ENCODE results near the gene PODNL1.
A peak's percentile ranks its signal among the peaks of the same experiment; 100 is the strongest.
"Not testable (repeated sequence)": the region's sequence is repeated elsewhere in the genome, so short reads cannot be mapped to it uniquely, and the experiment has no call there.

The PODNL1 gene

DNA sequence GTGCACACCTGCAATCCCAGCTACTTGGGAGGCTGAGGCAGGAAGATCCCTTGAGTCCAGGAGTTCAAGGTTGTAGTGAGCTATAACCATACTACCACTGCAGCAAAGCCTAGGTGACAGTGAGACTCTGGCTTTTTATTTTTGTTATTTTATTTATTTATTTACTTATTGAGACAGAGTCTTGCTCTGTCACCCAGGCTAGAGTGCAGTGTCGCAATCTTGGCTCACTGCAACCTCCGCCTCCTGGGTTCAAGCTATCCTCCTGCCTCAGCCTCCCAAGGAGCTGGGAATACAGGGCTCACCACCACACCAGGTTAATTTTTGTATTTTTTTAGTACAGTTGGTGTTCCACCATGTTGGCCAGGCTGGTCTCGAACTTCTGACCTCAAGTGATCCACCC lies 35.3 kb upstream of the PODNL1 start:
- not testable (repeated sequence) for DNase-seq (ENCODE audit: low spot score)

DNA sequence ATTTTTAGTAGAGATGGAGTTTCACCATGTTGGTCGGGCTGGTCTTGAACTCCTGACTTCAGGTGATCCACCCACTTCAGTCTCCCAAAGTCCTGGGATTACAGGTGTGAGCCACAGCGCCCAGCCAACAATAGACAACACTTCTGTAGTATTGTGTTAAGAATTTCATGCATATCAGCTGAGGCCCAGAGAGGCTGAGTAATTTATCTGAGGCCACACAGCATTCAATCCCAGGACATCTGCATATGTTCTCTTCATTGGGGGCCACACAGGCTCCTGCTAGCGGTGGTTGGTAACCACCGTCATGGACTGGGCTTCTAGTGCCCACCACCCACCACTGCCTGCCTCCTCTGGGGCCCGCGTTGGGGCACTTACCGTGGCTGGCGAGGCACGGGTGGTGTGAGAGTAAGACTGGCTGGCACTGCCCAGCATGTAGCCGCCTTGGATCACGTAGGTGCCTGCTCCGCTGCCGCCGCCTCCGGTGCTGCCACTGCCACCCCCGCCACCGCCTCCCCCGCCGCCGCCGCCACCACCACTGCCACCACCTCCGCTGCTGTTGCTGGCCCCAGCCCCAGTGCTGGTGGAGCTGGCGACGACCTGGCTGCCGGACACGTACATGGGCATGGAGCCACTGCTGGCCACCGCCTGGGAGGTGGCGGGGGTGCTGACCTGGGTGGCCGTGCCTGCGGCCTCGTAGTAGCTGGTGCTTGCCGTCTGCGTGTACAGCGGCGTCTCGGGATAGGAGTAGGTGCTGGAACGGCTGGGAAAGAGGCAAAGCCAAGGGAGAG lies 34.3 kb upstream of the PODNL1 start:
- no peak for DNase-seq (ENCODE audit: low spot score)

DNA sequence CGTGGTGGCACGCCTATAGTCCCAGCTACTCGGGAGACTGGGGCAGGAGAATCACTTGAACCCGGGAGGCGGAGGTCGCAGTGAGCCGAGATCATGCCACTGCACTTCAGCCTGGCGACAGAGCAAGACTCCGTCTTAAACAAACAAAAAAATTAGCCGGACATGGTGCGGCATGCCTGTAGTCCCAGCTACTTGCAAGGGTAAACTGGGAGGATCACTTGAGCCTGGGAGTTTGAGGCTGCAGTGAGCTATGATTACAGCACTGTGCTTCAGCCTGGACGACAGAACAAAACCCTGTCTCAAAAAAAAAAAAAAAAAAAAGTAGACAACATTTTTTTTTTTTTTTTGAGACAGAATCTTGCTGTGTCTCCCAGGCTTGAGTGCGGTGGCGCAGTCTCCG lies 33.7 kb upstream of the PODNL1 start:
- not testable (repeated sequence) for DNase-seq (ENCODE audit: low spot score)

DNA sequence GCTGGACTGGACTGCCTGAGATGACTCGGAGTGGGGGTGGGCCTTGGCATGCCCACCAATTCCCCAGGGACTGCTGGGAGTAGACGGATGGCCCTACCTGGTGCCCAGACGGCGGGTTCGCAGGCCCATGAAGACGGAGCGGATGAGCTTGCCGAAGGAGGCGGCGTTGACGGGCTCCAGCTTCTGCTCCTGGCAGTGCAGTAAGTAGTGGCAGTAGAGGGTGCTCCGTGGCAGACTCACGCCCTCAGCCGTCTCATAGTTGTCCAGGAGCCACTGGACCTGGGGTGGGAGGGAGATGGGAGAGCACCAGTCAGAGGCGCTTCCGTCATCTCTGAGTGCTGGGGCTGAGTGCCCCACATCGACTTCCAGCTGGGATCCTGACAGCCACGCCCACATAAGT lies 31.7 kb upstream of the PODNL1 start:
- no peak for DNase-seq (ENCODE audit: low spot score)

DNA sequence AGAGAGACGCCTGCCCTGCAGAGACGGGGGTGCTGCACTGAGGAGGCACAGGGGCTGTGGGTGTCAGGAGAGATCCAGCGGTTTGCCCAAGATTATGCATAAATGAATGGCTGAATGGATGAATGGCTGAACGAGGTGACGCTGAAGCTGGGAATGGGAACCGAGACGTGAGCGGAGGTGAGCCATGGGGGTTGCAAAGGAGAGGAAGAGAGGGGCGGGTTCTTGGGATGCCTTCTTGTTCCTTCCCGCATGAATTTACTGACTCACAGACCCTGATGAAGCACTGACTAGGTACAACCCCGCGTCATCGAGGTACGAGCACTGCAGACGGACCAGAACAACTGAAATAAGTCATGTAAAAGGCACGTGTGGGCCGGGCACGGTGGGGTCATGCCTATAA lies 30.8 kb upstream of the PODNL1 start:
- no peak for DNase-seq (ENCODE audit: low spot score)

DNA sequence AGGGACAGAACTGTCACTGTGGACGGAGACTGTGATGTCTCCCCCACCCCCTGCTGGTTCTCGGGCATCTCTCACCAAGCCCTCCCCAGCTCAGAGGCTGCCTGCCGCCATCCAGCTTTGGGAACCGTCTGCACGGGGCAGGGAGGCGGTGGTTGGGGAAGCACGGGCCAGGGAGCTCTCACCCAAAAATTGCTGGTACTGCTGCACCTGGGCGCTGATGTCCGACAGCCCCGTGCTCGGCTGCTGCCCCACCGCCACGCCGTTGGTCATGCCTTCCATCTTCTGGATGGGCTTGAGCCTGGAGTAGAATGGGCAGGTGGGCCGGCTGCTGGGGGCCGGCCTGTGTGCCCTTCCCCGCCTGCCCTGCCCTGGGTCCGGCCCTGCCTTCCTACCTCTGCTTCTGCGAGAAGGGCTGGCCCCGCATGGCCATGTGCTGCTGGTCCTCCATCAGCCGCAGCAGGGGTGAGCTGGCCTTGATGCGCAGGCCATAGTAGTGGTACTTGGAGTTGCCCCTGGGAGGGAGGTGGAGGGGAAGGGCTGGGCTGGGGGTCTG lies 30.2 kb upstream of the PODNL1 start:
- no peak for DNase-seq (ENCODE audit: low spot score)

DNA sequence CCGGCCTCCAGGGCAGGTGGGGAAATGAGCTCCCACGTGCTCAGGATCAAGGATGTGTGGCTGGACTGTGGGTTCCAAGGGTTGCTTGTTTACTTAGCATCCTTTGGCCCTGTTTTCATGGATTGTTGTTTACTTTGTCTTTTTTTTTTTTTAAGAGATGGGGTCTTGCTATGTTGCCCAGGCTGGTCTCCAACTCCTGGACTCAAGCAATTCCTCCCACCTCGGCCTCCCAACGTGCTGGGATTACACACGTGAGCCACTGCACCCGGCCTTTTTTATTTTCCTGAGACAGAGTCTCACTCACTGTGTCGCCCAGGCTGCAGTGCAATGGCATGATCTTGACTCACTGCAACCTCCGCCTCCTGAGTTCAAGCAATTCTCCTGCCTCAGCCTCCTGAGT lies 29.0 kb upstream of the PODNL1 start:
- DNase-seq (ENCODE audit: low spot score) = not testable (repeated sequence)

DNA sequence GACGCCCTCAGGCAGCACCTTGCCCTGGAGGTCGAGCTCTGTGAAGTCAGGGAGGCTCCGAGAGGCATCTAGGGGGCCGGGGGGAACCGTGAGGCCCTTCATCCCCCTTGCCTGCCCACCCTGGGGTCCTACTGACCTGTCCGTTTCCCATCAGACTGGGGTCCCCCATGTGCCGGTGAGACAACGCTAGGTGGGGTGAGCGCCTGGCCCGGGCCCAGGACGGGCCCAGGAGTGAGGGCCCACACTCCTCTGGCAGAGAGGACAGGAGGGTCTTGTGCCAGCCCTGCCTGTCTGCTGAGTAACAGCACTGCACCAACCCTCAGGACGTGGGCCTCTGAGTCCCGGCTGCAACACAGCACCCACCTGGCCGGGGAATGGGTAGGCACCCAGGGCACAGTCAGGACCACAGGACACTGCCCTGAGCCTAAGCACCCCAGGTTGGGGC lies 28.5 kb upstream of the PODNL1 start:
- DNase-seq (ENCODE audit: low spot score) = no peak

DNA sequence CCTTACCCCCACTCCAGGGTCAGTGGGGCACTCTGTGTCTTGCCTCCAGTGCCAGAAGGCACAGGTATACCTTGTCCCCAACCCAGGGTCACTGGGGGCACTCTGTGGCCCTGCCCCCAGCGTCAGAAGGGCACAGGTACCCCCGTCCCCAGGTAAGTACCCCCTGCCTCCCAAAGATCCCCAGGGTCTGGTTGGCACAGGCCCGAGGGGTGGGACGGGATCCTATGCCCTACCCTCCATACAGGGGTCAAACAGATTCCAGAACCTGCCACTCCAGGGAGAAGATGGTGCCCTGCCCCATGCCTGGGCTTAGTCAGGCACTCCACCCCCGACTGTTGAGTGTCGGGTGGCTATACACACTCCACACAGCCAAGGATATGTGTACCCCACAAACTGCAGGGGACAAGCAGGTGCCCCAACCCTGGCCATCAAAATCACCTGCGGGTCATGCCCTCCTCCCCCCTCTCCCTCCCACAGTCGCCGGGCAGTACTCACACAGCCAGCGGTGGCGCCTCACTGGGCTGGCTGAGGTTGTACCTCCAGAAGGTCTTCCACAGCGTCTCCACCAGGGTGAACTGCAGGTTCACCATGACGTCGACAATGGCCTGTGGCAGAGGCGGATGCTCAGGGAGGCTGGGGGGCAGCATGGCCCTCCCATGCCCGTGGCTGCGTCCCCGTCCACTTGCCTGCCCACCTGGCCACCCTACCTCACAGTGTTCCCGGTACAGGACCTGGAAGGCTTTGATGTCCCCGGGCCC lies 27.9 kb upstream of the PODNL1 start:
- no peak for DNase-seq (ENCODE audit: low spot score)

DNA sequence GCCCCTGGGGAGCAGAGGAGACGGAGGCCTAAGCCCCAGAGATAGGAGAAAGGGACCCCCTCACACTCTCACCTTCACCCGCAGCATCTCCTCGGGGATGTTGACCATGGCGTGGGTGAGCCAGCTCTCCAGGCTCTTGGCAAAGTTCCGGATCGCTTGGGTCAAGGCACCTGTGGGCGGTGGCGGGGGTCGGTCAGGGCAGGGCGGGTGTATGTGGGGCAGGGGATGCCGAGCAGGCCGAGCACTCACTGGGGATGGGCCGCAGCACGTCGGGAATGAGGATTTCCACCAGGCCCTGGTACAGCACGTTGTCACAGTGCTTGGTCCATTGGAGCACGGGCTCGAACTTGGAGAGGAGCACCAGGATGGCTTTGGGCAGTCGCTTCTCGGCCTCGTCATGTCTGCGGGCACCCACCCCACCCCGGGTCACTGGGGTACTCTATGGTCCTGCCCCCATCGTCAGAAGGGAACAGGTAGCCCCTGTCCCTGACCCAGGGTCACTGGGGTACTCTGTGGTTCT lies 27.2 kb upstream of the PODNL1 start:
- DNase-seq (ENCODE audit: low spot score) = no peak

DNA sequence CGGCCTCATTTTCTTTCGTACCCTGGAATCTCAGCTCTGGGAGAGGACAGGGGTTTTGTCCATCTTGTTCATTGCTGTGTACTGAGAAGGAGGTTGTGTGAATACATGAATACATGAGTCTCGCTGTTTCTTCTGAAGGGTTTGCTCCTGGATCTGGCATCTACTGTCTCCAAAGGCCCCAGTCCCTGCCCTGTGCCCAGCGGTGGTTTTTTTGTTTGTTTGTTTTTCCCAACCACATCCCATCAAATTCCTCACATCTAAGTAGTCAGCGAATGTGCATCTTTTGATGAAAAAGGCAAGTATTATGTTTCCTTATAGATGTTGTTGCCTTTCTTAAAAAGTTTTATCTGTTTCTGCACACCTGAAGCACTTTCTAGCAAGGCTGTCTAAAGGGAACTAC lies 26.6 kb upstream of the PODNL1 start:
- DNase-seq (ENCODE audit: low spot score) = peak; percentile 70

DNA sequence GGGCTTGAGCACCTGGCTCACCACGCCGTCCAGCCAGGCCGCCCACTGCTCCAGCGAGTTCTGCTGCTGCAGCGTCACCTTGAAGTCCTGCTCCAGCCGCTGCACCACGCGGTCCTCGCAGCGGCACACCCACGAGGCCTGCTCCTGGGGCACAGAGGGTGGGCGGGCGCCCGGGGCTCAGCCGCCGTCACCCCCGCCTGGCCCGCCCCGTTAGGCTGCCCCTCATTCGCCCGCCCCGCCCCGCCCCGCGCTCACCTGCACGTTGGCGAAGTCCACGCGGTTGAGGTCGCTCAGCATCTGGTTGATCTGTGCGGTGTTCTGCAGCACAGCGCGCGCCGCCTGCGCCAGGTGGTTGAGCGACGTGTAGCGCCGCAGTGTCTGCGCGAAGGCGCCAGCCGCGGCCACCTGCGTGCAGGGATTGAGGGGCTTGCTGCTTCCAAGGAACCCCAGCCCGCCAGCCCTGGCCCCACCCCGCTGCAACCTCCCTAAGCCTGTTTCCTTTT lies 25.4 kb upstream of the PODNL1 start:
- no peak for DNase-seq (ENCODE audit: low spot score)

DNA sequence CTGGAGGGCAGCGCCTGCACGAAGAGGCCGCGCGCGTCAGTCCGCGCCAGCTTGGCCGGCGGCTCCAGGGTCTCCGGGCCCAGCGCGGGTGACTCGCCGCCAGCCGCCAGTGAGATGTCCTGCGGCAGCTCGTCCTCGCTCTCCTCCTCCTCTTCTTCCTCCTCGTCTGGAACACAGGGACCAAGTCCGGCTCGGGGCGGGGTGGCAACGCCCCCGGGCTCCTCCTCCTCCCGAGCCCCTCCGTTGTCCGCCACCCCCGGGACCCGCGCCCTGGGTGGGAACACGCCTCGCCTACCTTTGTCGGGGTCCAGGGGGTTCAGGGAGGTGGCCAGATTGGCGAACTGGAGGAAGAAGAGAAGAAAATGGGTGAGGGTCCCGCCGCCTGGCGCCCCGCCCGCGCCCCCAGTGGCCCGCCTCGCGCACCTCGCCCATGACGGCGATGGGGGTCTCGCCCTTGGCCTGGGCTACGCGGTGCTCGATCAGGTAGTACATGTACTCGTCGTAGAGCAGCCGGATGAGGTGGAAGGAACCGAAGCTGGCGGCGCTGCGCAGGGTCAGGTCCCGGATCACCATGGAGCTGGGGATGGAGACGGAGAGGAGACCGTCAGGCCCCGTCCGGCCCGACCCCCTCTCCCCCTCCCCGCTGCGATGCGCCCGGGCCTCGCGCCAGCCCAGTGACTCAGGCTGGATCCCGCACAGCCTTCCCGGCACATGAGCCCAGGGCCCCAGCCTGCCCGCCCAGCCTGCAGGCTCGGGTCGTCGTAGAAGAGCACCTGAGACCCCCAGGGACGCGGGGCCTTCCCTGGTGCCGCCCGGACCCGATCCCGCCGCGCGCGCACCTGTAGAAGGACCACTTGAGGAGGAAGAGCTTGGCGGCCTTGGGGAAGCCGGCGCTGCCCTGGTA lies 24.7 kb upstream of the PODNL1 start:
- DNase-seq (ENCODE audit: low spot score) = peak; percentile 76

DNA sequence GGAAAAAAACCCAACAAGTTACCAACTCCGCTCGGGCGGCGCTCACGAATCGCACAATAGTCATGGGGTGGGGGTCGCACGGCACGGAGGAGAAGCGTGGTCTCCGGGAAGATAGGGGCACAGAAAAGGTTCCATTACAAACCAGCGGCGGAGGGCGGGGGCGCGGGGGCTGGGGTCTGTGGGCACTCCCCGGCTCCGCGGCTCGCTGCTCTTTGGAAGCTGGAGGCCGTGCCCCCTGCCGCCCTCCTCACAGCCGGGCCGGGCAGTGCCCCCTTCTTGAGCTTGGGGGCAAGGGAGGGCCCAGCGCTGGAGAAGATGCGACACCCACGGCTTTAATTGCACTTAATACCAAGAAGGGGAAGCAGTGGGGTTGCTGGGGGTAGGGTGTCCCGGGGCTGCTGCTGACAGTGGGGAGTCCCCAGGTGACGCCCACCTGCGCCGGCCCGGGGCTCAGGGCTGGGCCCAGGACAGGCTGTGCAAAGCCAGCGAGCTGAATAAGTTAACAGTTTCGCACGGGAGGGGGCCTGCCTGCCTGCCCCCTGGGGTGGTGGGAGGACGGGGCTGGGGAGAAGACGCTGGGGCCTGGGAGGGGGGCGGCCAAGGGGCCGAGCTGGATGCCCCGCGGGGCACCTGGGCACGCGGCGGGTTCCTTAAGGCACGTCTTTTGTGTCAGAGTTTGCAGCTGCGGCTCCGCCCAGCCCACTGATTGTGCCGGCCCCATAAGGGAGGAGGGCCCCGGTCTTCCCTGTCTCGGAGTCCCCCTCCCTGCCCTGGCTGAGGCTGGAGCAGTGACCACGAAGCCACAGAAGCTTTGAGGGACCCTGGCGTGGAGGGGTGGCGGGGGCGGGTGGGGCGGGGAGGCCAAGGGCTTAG lies 23.8 kb upstream of the PODNL1 start:
- DNase-seq (ENCODE audit: low spot score) = peak; percentile 60

DNA sequence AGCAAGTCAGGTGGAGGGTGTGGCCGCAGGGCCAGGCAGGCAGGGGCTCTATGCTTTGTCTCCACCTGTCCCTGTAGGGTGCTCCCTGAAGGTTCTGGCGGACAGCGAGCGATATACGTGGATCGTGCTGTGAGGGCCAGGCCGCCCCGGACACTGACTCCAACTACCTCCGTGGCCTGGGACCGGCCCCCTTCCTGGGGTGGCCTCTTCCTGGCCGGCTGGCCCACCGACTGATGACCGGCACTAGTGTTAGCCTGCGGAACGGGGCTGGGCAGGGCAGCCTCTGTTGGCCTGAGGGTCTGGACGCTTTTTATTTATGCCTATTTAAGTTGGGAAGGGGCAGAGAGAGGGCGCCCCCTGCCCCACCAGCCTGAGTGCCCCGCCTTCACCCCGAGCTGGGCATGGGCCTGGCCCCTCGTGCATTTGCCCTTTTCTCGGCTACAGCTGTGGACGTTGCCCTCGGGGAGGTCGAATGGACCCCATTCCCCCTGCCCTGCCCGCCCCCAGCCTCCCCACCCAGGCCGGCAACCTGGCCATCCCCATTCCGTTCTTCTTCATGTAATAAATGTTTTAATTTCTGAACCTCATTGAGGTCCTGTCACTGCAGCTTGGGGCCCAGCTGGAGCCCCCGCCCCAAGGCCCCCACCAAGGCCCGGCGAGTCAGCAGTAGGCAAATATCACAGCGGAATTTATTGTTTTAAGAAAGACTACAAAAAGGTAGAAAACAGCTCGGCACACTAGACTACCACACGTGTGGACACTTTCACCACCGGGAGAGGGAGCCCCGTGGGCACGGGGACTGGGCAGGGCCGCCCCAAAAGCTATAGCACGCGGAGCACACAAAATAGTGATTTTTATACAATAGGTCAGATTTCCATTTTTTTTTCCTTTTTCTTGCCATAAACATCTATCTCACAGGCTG lies 22.9 kb upstream of the PODNL1 start:
- no peak for DNase-seq (ENCODE audit: low spot score)

DNA sequence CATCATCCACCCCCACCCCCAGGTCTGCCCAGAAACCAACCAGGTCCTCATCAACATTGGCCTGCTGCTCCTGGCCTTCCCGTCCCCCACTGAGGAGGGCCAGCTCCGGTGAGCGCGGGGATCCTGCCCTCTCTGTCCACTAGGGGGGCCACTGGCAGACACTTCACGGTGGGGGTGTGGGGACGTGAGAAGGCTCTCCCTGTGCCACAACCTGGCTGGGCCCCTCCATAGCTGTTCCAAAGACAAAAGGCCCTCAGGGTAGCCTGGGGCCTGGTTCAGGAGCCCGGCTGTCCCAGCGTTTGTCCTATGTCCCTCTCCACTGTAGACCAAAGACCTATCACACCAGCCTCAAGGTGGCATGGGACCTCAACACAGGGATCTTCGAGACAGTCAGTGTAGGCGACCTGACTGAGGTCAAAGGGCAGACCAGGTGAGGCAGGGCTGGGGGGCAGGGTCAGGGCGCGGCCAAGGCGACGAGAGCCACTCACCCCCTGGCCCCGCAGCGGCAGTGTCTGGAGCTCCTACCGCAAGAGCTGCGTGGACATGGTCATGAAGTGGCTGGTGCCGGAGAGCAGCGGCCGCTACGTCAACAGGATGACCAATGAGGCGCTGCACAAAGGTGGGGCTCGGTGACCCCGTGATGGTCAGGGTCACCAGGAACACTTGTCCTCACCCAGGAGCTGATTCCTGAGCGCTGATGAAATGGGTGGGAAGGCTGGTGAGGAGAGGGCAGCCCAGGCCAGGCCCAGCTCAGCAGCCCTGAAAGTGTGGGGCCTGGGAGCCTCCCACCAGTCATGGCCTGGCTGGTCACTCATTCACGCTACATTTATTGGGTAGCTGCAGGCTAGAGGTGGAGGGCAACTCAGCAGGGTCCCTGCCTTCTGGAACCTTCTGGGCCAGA lies 22.0 kb upstream of the PODNL1 start:
- DNase-seq (ENCODE audit: low spot score) = peak; percentile 62

DNA sequence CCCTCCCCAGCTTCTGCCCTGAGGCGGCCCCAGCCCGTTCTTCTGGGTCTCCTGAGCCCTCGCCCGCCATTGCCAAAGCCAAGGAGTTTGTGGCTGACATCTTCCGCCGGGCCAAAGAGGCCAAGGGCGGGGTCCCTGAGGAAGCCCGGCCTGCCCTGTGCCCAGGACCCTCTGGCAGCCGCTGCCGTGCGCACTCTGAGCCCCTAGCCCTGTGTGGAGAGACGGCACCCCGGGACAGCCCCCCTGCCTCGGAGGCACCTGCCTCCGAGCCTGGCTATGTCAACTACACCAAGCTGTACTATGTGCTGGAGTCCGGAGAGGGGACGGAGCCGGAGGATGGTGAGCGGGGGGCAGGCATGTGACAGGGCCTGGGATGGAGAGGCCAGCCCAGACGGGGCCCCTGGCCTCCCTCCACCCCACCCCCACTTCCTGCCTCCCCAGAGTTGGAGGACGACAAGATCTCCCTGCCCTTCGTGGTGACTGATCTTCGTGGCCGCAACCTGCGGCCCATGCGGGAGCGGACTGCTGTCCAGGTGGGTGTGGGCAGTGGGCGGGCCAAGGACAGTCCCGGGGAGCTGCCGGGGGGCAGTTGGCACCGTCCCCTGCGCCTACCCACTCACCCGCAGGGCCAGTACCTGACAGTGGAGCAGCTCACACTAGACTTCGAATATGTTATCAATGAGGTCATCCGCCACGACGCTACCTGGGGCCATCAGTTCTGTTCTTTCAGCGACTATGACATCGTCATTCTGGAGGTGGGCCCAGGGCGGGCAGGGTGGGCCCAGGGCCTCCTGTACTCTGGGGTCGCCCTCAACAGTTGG lies 21.1 kb upstream of the PODNL1 start:
- DNase-seq (ENCODE audit: low spot score) = no peak

DNA sequence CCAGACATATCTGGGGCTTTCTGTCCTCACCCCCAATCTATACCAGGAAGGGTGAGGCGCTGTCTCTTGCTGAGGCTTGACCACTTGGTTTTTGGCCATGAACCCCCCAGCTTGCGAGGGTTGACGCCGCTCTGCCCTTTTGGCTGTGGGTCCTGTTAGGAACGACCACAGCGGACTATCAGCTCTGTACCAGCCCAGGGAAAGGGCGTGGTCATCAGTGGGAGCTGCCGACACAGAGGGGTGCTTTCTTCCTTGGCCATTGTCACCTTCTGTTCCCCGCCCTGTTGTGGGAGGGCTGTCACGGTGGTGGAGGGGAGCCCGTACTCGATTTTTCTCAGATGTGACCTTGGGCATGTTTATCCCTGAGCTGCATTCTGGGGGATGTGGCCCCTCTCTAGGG lies 19.8 kb upstream of the PODNL1 start:
- DNase-seq (ENCODE audit: low spot score) = no peak

Data from AG08396 (cell line).